Activated CD4-positive, alpha-beta T cell treated with anti-CD3 and anti-CD28 coated beads, Interleukin-2, amount 50 U/mL, for 4 hours (primary cell): ENCODE measurements around the gene NDST1.
"Not testable (repeated sequence)": the region's sequence is repeated elsewhere in the genome, so short reads cannot be mapped to it uniquely, and the experiment has no call there.

Experiments
- DNase-seq, 2 experiments: peaks; one replicate each; pipeline ENCODE4 v3.0.0-alpha.2; 2020

Gene NDST1

DNA sequence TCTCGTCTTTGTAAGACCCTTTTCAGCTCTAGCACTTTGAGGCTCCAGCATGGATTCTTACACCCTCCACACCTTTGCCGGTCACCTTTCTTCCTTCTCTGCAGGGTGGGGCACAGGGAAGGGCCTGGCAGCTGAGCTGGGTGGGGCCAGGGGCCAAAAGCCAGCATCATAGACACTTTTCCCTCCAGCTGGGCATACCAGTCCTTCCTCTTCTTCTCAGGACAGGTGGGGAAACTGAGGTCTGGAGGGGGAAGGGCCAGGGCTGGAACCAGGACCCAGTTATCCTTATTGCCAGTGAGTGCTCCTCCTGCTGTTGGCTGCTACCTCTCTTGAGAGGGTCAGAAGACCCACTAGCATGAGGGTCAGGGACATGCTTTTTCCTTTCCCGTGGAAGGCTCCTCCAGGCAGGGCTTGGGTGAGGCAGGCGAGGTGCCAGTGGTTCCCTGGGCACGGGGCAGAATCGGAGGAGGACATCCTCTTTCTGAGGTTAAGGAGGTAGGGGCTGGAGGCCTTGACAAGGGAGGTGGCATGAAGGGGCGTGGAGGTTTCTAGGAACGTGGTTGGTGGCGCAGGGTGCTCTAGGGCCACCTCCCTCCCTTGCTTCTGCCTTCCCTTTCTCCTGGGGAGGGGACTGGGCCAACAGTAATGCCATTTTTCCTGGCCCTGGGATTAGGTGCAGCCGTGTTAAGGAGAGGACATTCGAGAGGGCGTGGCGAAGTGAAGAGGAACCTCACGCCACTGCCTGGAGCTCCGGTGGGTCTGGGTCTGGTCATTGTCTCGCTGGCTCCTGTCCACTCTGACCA lies at the start of gene NDST1:
Gene NDST1 (plus strand): TSS at position 658 of the 803 bp plus-strand sequence. CDS start 13,124 bp downstream, outside the sequence.
- DNase-seq = no peak

DNA sequence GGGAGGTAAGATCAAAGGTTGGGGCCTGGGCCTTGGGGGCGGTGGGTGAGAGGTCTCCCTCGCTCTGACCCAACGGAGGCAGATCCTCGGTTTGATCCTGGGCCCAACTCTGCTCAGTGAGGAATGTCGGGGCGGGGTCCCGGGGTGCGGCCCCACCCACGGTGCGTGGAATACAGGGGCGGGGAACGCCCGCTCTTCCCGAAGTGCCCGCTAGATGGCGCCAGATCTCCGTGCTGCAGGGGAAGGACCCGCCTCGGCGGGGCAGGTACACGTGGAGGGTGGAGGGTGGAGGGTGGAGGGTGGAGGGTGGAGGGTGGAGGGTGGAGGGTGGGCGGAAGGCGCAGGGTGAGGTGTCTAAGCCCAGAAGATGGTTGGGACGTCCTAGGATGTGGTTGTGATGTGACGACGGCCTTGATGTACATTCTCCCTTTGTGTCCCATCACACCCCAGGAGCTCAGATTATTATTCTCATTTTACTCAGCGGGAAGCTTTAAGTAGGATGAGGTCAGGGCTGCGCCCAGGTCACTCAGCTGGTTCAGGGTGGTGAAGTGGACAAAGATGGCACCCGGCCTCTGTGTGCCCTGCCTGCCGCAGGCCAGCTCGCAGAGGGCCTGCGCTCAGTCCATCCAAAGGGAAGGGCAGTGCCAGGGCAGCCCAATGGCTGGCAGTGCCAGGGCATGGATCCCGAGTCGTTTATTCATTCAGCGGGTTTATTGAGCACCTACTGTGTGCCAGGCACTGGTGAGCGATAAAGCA lies 49.0 kb upstream of the NDST1 start:
- peak; percentile 86 to 90 for DNase-seq

DNA sequence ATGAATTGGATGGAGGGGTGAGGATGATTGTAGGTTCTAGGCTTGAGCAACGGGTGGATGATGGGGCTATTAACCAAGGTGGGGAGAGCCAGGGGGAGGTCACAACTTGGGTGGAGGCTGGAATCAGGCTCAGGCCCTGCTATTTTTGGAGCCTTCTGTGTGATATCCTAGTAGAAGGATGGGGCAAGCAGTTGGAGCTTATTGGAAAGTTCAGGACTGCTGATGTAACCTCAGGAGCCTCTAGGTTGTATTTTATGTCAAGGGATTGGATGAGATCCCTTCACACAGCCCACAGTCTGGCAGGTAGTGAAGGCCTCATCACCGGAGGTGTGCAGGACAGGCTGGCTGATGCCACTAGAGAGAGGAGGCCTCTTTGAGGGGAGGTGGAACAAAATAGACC lies 47.1 kb upstream of the NDST1 start:
- no peak for DNase-seq

DNA sequence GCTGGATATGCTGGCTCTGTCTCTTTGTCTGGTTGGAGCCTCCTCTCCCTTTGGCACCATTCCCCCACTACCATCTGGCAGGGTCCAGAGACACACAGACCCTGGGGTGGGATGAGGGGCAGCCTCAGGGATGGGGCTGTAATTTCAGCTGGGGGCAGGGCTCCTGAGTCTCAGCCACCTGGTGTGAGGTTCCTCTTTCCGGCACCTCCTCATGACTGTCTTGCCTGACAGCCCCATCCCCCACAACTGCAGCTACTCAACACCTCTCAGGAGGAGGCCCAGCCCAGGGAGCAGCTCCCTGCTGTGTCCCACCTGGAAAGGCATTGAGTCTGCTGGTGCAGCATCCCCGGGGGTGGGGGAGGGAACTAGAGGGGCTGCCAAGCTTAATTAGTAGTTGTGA lies 46.7 kb upstream of the NDST1 start:
- DNase-seq = no peak

GRCh38 chr5:150464554-150465012 lies 43.3 kb upstream of the NDST1 start:
- no peak for DNase-seq

DNA sequence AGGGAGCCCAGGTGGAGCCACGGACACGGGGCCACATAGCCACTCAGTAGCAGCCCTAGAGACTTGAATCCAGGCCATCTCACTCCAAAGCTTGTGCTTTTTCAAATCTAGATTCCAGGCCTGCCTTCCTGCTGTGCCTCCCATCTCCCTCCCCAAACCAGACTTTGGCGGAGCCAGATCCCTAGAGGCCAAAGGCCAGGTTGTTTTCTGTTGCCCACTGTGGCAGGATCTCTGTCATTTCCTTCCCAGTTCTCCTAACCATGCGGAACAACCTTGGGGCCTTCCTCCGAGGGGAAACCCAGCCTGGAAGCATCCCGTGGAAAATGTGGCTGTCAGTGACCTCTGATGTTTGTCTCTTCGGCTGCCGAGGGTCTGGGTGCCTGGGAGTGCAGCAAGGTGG lies 42.0 kb upstream of the NDST1 start:
- no peak for DNase-seq

DNA sequence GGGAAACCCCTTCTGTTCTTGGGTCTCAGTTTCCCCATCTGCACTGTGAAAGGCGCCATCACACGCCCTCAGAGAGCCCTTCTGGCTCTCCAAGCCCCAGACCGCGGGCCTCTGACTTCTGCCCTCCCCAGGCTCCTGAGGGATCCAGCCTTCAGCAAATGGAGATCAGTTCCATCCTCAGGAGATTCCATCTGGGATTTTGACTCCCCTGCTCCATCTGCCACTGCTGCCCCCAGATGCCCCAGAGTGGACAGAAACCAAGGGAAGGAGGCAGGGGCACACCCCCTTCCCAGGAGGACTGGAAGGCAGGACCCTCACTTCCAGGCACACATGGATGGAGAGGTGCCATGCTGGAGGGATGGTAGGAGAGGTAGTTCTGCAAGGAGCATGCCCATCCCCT lies 39.7 kb upstream of the NDST1 start:
- no peak for DNase-seq

DNA sequence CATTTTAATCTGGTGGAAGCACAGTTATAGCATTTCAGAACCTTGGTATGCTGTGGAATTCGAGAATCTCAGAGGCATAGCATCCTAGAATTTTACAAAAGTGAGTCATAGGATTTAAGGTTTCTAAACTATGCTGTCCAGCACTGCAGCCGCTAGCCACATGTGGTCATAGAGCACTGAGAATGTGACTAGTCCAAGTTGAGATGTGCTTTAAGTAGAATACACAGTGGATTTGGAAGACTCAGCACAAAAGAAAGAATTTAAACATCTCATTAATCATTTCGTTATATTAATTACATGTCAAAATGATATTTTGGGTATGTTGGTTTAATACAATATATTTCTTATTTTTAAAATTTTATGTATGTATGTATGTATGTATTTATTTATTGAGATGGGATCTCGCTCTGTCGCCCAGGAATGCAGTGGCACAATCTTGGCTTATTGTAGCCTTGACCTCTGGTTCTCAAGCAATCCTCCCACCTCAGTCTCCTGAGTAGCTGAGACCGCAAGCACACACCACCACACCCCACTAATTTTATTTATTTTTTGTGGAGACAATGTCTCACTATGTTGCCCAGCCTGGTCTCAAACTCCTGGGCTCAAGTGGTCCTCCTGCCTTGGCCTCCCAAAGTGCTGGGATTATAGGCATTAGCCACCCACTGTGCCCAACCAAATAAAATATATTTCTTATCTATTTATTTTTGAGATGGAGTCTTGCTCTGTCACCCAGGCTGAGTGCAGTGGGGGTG lies 38.0 kb upstream of the NDST1 start:
- DNase-seq = no peak

DNA sequence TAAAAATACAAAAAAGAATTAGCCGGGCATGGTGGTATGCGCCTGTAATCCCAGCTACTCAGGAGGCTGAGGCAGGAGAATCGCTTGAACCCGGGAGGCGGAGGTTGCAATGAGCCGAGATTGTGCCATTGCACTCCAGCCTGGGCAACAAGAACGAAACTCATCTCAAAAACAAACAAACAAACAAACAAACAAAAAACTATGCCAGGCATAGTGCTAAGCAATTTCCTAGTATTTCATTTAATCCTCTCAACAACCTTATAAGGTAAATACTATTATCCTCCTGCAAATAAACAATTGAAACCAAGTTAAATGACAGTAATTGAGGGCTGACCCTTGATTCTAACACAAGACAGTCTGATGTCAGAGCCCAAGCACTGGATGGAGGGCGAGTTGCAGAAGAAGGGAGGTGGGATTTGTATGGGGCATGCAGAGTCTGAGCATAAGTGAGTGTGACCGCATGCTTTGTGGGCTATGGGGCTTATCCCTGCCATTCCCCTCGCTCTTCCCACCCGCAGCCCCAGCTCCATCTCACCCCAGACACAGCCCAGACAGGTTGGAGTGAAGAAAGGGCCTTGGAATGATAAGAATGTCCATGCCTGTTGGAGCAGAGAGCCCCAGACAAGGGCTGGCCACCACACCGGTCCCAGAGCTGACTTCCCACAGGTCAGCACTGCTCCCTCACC lies 34.1 kb upstream of the NDST1 start:
- DNase-seq = no peak

GRCh38 chr5:150476568-150476967 lies 31.4 kb upstream of the NDST1 start:
- DNase-seq = not testable (repeated sequence)

- no peak for DNase-seq
Observed at GRCh38 chr5:150479416-150479815, 28.5 kb upstream of the NDST1 start.

GRCh38 chr5:150481708-150481965 lies 26.3 kb upstream of the NDST1 start:
- DNase-seq = no peak

DNA sequence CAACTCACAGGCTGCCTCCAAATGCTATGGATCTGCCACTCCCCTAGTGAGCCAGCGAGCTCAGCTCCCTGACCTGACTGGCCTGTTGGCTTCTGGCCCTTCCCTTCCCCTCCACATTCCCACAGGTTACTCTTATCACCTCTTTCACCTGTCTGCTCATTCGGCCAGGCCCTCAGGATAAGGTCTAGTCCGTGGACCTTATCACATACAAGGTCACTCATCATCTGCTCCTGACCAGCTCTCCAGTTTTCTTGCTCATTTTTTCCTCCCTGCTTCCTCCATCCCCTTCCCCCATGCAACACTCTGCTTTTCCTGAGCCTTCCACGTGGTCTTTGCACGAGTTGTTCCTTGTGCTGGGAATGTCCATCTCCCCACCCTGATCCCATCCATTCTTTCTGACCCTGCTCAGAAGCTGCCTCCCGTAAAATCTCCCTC lies 25.9 kb upstream of the NDST1 start:
- DNase-seq = no peak

- DNase-seq = no peak
Observed at GRCh38 chr5:150484964-150485692, 22.8 kb upstream of the NDST1 start.

- peak; percentile 6 to 19 for DNase-seq
Observed at GRCh38 chr5:150485693-150486401, 22.1 kb upstream of the NDST1 start.

- peak; percentile 15 to 22 for DNase-seq
Observed at GRCh38 chr5:150486402-150487198, 21.3 kb upstream of the NDST1 start.

DNA sequence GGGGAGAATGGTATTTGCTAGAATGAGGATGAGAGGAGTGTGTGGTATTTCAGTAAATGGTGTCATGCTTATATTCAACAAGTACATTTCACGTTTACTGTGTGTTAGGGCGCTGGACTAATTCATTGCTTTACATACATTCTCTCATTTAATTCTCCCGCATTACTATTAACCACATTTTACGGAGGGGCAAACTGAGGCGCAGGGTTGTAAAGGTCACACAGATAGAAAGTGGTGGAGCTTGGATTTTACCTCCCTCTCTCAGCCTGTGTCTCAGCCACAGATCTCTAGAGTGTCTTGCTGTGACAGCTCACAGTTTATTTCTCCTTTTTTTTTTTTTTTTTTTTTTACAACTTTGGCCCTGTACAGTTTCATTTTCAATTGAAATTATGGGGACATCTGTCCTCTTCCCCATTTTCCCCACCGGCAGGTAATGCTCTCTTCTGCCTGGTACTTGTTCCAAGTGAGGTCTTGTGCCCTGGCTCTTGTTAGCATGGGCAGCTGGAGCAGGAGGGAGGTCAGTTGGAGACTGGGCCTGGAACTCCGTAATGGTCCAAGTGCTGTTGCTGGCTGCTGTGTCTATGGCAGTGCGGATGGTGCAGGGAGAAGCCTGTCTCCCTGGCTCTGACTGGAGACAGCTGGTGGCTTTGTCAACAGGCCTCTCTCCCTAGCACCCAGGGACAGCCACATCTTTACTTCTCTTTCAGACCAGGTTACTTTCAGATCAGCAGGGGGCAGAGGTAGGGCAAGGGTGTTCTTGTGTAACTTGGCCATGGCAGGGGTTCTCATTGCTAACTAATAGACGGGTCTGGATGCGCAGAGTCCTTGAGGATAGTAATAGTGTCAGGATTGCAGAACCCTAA lies 20.5 kb upstream of the NDST1 start:
- no peak for DNase-seq

GRCh38 chr5:150488519-150489359 lies 19.2 kb upstream of the NDST1 start:
- DNase-seq = no peak
